ENCODE measurements around the gene NHSL1.

Gene NHSL1

DNA sequence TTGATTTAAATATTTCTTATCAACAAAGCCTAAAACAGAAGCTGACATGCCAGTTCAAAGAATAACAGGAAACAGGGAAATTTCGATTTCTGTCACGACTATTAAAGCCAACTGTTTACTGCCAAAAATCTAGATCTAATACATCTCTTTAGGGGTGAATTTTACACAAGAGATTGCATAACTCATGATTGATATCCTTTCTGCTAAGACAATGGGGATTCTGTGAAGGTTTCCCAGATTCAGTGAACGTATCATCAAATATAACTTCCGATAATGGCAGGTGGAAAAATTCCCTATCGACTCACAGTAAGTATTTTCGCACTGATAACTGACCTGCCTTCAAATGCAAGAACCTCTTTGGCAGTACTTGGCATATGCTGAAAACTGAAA is 42.9 kb downstream of the NHSL1 start:
- no peaks in the 10 kb centered on the region for H3K9me3 ChIP-seq (ENCODE audit: severe bottlenecking)
- TF ChIP-seq, protein P1, sequence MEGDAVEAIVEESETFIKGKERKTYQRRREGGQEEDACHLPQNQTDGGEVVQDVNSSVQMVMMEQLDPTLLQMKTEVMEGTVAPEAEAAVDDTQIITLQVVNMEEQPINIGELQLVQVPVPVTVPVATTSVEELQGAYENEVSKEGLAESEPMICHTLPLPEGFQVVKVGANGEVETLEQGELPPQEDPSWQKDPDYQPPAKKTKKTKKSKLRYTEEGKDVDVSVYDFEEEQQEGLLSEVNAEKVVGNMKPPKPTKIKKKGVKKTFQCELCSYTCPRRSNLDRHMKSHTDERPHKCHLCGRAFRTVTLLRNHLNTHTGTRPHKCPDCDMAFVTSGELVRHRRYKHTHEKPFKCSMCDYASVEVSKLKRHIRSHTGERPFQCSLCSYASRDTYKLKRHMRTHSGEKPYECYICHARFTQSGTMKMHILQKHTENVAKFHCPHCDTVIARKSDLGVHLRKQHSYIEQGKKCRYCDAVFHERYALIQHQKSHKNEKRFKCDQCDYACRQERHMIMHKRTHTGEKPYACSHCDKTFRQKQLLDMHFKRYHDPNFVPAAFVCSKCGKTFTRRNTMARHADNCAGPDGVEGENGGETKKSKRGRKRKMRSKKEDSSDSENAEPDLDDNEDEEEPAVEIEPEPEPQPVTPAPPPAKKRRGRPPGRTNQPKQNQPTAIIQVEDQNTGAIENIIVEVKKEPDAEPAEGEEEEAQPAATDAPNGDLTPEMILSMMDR (IDR thresholded peaks at IDR 0.05; ENCODE audit: poor library complexity, severe bottlenecking): no peak
- H3K4me3 ChIP-seq (ENCODE audit: severe bottlenecking): no peak overlapping the region
- peaks cover 22% of the 10 kb centered on the region for H3K4me1 ChIP-seq (ENCODE audit: insufficient read depth, poor library complexity, severe bottlenecking)
- H3K27me3 ChIP-seq (ENCODE audit: insufficient read depth, poor library complexity, severe bottlenecking): no peaks in the 10 kb centered on the region
- ATAC-seq (ENCODE audit: low read depth) (no peak), DNase-seq (ENCODE audit: low spot score) (no peak)
- H3K36me3 ChIP-seq (ENCODE audit: low read depth): peaks cover 5% of the 10 kb centered on the region; the same call in 1 of the 2 replicates
- H3K27ac ChIP-seq (ENCODE audit: poor library complexity, severe bottlenecking): peak overlapping the region; percentile 90

DNA sequence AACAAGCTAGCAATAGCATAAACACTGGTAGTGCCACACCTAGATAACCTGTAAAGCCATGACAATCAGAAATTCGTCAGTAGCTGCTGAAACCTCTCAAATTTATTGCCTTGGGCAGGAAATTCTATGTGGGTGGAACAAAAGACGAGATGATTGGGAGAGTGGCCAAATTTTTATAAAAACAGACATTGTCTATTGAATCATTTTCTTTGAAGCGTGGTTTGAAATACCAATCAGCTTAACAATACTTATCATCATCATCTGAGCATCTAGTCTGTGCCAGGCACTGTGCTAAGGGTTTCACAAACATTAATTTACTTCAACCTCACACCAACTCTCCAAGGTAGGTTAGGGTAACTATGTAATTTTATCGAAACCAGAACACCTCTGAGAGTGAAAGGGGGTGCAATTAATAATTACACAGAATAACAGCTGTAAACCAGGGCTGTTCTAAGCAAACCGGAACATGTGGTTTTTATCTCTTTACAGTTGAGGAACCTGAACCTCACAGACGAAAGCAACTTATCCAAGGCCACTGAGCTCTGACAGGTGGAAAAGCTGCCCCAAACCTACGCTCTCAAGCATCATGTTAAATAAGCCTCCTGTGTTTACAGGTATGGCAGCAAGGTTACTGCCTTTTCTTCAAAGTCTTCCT is 43.4 kb downstream of the NHSL1 start:
- TF ChIP-seq, protein P1 (IDR thresholded peaks at IDR 0.05; ENCODE audit: poor library complexity, severe bottlenecking): no peak
- no peaks in the 10 kb centered on the region for H3K27me3 ChIP-seq (ENCODE audit: insufficient read depth, poor library complexity, severe bottlenecking)
- peak overlapping the region; percentile 90 for H3K27ac ChIP-seq (ENCODE audit: poor library complexity, severe bottlenecking)
- H3K9me3 ChIP-seq (ENCODE audit: severe bottlenecking): no peaks in the 10 kb centered on the region
- H3K4me1 ChIP-seq (ENCODE audit: insufficient read depth, poor library complexity, severe bottlenecking): peaks cover 22% of the 10 kb centered on the region
- ATAC-seq (ENCODE audit: low read depth) (peak; percentile 85), DNase-seq (ENCODE audit: low spot score) (no peak)
- no peak overlapping the region for H3K4me3 ChIP-seq (ENCODE audit: severe bottlenecking)
- H3K36me3 ChIP-seq (ENCODE audit: low read depth): peaks cover 5% of the 10 kb centered on the region; the same call in 1 of the 2 replicates

DNA sequence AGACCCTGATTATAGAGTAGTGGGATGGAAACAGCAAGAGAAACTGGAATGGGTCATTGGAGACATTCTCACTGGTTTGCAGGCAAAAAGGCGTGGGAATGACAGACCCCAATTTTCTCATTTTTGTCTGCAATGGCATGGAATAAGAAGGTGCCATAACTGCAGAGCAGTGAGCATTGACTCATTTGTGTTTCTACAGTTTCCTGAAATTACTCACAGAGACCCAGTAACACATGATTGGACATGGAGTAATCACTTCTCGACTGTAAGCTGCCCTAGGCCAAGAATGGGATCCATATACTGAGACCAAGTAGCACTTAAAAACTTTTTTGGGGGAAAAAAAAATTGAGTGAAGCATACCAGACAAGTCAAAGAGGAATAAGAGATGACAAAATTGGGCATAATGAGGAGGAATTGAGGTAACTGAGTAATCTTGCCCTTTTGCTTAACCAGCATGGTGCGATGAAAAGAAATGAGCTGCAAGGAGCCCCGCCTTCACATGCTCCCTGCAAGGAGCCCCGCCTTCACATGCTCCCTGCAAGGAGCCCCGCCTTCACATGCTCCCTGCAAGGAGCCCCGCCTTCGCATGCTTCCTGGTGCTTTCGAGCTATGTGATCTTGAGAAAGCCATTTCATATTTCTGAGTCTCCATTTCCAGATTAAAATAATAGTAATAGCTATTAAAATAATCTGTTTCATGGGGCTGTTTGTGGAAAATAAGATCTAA is 44.1 kb downstream of the NHSL1 start:
- TF ChIP-seq, protein P1 (IDR thresholded peaks at IDR 0.05; ENCODE audit: poor library complexity, severe bottlenecking): no peak
- no peaks in the 10 kb centered on the region for H3K9me3 ChIP-seq (ENCODE audit: severe bottlenecking)
- peaks cover 22% of the 10 kb centered on the region for H3K4me1 ChIP-seq (ENCODE audit: insufficient read depth, poor library complexity, severe bottlenecking)
- H3K27me3 ChIP-seq (ENCODE audit: insufficient read depth, poor library complexity, severe bottlenecking): no peaks in the 10 kb centered on the region
- ATAC-seq (ENCODE audit: low read depth): peak; percentile 74
- H3K36me3 ChIP-seq (ENCODE audit: low read depth): peaks cover 5% of the 10 kb centered on the region; the same call in 1 of the 2 replicates
- peak overlapping the region; percentile 90 for H3K27ac ChIP-seq (ENCODE audit: poor library complexity, severe bottlenecking)
- no peak for DNase-seq (ENCODE audit: low spot score)
- H3K4me3 ChIP-seq (ENCODE audit: severe bottlenecking): no peak overlapping the region

DNA sequence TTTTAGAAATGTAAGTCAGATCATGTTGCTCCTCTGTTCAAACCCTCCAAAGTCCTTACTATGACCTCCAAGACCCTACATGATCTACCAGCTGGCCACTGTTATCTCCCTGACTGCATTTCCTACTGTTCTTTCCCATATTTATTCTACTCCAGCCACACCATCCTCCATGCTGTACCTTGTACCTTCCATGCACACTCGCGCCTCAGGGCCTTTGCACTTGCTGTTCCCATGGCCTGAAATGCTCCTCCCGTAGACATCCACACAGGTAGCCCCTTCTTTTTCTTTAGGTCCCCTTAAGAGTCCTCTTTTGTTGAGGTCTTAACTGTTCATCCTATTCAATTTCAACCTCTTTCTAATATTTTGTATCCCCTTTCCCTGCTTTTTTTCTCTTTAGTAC is 48.3 kb downstream of the NHSL1 start:
- Histone ChIP-seq H3K9me3 (ENCODE audit: severe bottlenecking) (no peaks in the 10 kb centered on the region), H3K27me3 (ENCODE audit: insufficient read depth, poor library complexity, severe bottlenecking) (no peaks in the 10 kb centered on the region), H3K4me3 (ENCODE audit: severe bottlenecking) (no peak overlapping the region), H3K36me3 (ENCODE audit: low read depth) (peaks cover 5% of the 10 kb centered on the region; the same call in 1 of the 2 replicates), H3K4me1 (ENCODE audit: insufficient read depth, poor library complexity, severe bottlenecking) (peaks cover 16% of the 10 kb centered on the region), H3K27ac (ENCODE audit: poor library complexity, severe bottlenecking) (no peak overlapping the region)
- no peak for ATAC-seq (ENCODE audit: low read depth)
- no peak for DNase-seq (ENCODE audit: low spot score)
- TF ChIP-seq, protein P1 (IDR thresholded peaks at IDR 0.05; ENCODE audit: poor library complexity, severe bottlenecking): no peak

DNA sequence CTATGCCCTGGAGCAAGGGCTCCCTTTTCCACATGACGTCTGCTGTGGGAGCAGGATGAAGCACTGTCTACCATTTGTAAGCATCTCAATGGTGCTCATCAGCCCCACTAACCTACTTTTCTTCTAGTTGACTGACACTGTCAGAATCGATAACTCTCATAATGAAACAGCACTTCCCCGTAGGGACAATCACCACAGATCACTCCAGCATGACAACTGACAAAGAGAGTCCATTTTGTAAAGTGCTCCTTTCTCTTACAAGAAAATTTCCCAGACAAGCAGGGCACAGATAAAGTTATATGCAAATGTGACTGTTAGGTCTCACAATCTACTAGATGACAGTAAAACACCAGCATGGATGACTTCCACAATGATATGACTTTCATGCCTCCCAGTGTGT is 48.8 kb downstream of the NHSL1 start:
- Histone ChIP-seq H3K36me3 (ENCODE audit: low read depth) (peaks cover 5% of the 10 kb centered on the region; the same call in 1 of the 2 replicates), H3K9me3 (ENCODE audit: severe bottlenecking) (no peaks in the 10 kb centered on the region), H3K4me3 (ENCODE audit: severe bottlenecking) (no peak overlapping the region), H3K27me3 (ENCODE audit: insufficient read depth, poor library complexity, severe bottlenecking) (no peaks in the 10 kb centered on the region), H3K27ac (ENCODE audit: poor library complexity, severe bottlenecking) (no peak overlapping the region), H3K4me1 (ENCODE audit: insufficient read depth, poor library complexity, severe bottlenecking) (peaks cover 14% of the 10 kb centered on the region)
- TF ChIP-seq, protein P1 (IDR thresholded peaks at IDR 0.05; ENCODE audit: poor library complexity, severe bottlenecking): no peak
- ATAC-seq (ENCODE audit: low read depth): no peak
- DNase-seq (ENCODE audit: low spot score): no peak
